Keratinocyte (primary cell): ENCODE measurements around the gene TNNI3. TPM values are rescaled to one million over a fixed set of nuclear protein-coding genes. Genes with fewer than 3 reads are reported as not detected.
"Not testable (repeated sequence)": the region's sequence is repeated elsewhere in the genome, so short reads cannot be mapped to it uniquely, and the experiment has no call there.

ENCODE experiments used
- DNase-seq: peaks from one replicate; pipeline ENCODE4 v3.0.0-alpha.2; 2011; ENCODE audit warnings: low read depth, missing footprints, low spot score
- FAIRE-seq: peaks from 2 replicates; lab custom pipeline; 2011; peaks lifted over from hg19 to GRCh38; lab: Jason Lieb, UNC
- H2AFZ ChIP-seq: 2 replicates; pipeline ENCODE4 v1.6.0; 2012; ENCODE audit warnings: low read length, control low read depth, inconsistent platforms; ENCODE audit not compliant: control insufficient read depth
- H3K27ac ChIP-seq: 2 replicates; pipeline ENCODE4 v1.5.1; 2011; ENCODE audit warnings: low read length; ENCODE audit not compliant: control insufficient read depth, insufficient read depth
- H3K27me3 ChIP-seq: 3 replicates; pipeline ENCODE4 v1.6.0; 2011; ENCODE audit warnings: low read length; ENCODE audit not compliant: control insufficient read depth, insufficient read depth; ENCODE audit errors: extremely low read depth
- H3K36me3 ChIP-seq, 2 experiments: 2 replicates in 1 of 2; 3 replicates in 1 of 2; pipeline ENCODE4 v1.5.1; 2011; ENCODE audit warnings: low read length in 2 of 2, mild to moderate bottlenecking in 1 of 2; ENCODE audit not compliant: control insufficient read depth in 2 of 2, insufficient read depth in 2 of 2; ENCODE audit errors: extremely low read depth in 1 of 2
- H3K4me1 ChIP-seq: 3 replicates; pipeline ENCODE4 v1.5.1; 2011; ENCODE audit warnings: low read length; ENCODE audit not compliant: control insufficient read depth, insufficient read depth; ENCODE audit errors: extremely low read depth
- H3K4me2 ChIP-seq: 3 replicates; pipeline ENCODE4 v1.6.0; 2011; ENCODE audit warnings: low read depth, low read length; ENCODE audit not compliant: control insufficient read depth, insufficient read depth; ENCODE audit errors: extremely low read depth
- H3K4me3 ChIP-seq, 3 experiments: fragments of 200-600 bp in 1 of 3; sonication (generic) in 1 of 3; 2 replicates in 2 of 3; 3 replicates in 1 of 3; pipeline ENCODE4 v1.5.1; 2011 to 2016; ENCODE audit warnings: low read length in 3 of 3, mild to moderate bottlenecking in 3 of 3, control low read depth in 2 of 3, inconsistent platforms in 1 of 3, low read depth in 1 of 3, mixed read lengths in 1 of 3, mixed run types in 1 of 3, moderate library complexity in 1 of 3; ENCODE audit not compliant: control insufficient read depth in 2 of 3, insufficient read depth in 2 of 3; ENCODE audit errors: extremely low read depth in 1 of 3
- H3K79me2 ChIP-seq: 2 replicates; pipeline ENCODE4 v1.6.0; 2012; ENCODE audit warnings: low read length; ENCODE audit not compliant: control insufficient read depth, insufficient read depth
- H3K9ac ChIP-seq: 3 replicates; pipeline ENCODE4 v1.6.0; 2011; ENCODE audit warnings: low read length; ENCODE audit not compliant: control insufficient read depth, insufficient read depth; ENCODE audit errors: extremely low read depth
- H3K9me1 ChIP-seq: 3 replicates; pipeline ENCODE4 v1.6.0; 2011; ENCODE audit warnings: low read length; ENCODE audit not compliant: control insufficient read depth, insufficient read depth; ENCODE audit errors: extremely low read depth
- H3K9me3 ChIP-seq: 2 replicates; pipeline ENCODE4 v1.5.1; 2012; ENCODE audit warnings: low read depth, low read length; ENCODE audit not compliant: control insufficient read depth
- H4K20me1 ChIP-seq: 3 replicates; pipeline ENCODE4 v1.6.0; 2011; ENCODE audit warnings: low read length; ENCODE audit not compliant: control insufficient read depth, insufficient read depth; ENCODE audit errors: extremely low read depth
- EZH2 ChIP-seq: IDR thresholded peaks from one replicate; pipeline ENCODE4 v1.6.1; 2012; ENCODE audit warnings: inconsistent platforms, mild to moderate bottlenecking, low read length, moderate library complexity
- dilution Hi-C: fragments of 300-500 bp; cut with MboI; formaldehyde crosslinking; loops from one replicate; pipeline ENCODE4 v1.7.0; 2020; ENCODE audit warnings: low sequenced_read_pairs; ENCODE audit not compliant: extremely low pct_ligation_motif_present
- polyA plus RNA-seq, 5 experiments: library from polyadenylated mRNA; depleted of rRNA in 3 of 5; stranded (reverse) in 3 of 5; stranded (forward) in 1 of 5; unstranded in 1 of 5; fragments of >200 nt; gene quantifications; 1 replicate in 1 of 5; 2 replicates in 3 of 5; 3 replicates in 1 of 5; pipeline versions ENCODE4 v1.2.1 to v1.2.3, GENCODE V29; 2011 to 2012; ENCODE audit warnings: missing spikeins in 2 of 5, low read depth in 1 of 5, low replicate concordance in 1 of 5
- TF ChIP-seq, protein P1 (sequence below), 3 experiments: IDR thresholded peaks in 1 of 3; conservative IDR thresholded peaks in 1 of 3; optimal IDR thresholded peaks in 1 of 3; 2 replicates in 2 of 3; 3 replicates in 1 of 3; pipeline versions ENCODE3 to v1.5.1; 2011; ENCODE audit warnings: low read length in 3 of 3, mild to moderate bottlenecking in 3 of 3, moderate library complexity in 2 of 3, control low read depth in 1 of 3, inconsistent platforms in 1 of 3; ENCODE audit not compliant: insufficient read depth in 2 of 3; ENCODE audit errors: extremely low read depth in 1 of 3

The TNNI3 gene
- polyA plus RNA-seq, 1 donor (not counting 4 experiments of a cell fraction or from before 2014, with no cell fraction given) = 4.1 TPM

- FAIRE-seq, H3K9me3 ChIP-seq, H4K20me1 ChIP-seq, H3K27me3 ChIP-seq, H3K79me2 ChIP-seq, H3K4me3 ChIP-seq, dilution Hi-C loops, H3K27ac ChIP-seq, H3K9ac ChIP-seq, H3K36me3 ChIP-seq, DNase-seq, H2AFZ ChIP-seq, H3K9me1 ChIP-seq, H3K4me1 ChIP-seq, H3K4me2 ChIP-seq: not testable (repeated sequence)
- TF ChIP-seq, protein P1, sequence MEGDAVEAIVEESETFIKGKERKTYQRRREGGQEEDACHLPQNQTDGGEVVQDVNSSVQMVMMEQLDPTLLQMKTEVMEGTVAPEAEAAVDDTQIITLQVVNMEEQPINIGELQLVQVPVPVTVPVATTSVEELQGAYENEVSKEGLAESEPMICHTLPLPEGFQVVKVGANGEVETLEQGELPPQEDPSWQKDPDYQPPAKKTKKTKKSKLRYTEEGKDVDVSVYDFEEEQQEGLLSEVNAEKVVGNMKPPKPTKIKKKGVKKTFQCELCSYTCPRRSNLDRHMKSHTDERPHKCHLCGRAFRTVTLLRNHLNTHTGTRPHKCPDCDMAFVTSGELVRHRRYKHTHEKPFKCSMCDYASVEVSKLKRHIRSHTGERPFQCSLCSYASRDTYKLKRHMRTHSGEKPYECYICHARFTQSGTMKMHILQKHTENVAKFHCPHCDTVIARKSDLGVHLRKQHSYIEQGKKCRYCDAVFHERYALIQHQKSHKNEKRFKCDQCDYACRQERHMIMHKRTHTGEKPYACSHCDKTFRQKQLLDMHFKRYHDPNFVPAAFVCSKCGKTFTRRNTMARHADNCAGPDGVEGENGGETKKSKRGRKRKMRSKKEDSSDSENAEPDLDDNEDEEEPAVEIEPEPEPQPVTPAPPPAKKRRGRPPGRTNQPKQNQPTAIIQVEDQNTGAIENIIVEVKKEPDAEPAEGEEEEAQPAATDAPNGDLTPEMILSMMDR (optimal IDR thresholded peaks at IDR 0.05 in 1 of 3, IDR thresholded peaks at IDR 0.05 in 1 of 3, conservative IDR thresholded peaks at IDR 0.05 in 1 of 3; ENCODE audit: extremely low read depth in 1 of 3, insufficient read depth in 2 of 3, low read length in 3 of 3) = peak in 2 of 3 experiments; percentile 0 to 6
Measured at GRCh38 chr19:55202199-55202598, 44.7 kb upstream of the TNNI3 start.

GRCh38 chr19:55199620-55200204 lies 42.2 kb upstream of the TNNI3 start:
- Histone ChIP-seq H2AFZ (no peak overlapping the region), H3K4me3 (no peak overlapping the region), H3K4me2 (no peak overlapping the region), H3K27ac (no peak overlapping the region), H3K9ac (no peak overlapping the region), H4K20me1 (no peaks in the 10 kb centered on the region), H3K9me1 (no peaks in the 10 kb centered on the region), H3K9me3 (no peaks in the 10 kb centered on the region), H3K36me3 (no peaks in the 10 kb centered on the region), H3K79me2 (no peaks in the 10 kb centered on the region), H3K4me1 (no peaks in the 10 kb centered on the region), H3K27me3 (no peaks in the 10 kb centered on the region)
- DNase-seq (no peak), FAIRE-seq (no peak)
- dilution Hi-C loops = no loop called here
- TF ChIP-seq EZH2 = no peak
- TF ChIP-seq, protein P1 (optimal IDR thresholded peaks at IDR 0.05 in 1 of 3, IDR thresholded peaks at IDR 0.05 in 1 of 3, conservative IDR thresholded peaks at IDR 0.05 in 1 of 3; ENCODE audit: extremely low read depth in 1 of 3, insufficient read depth in 2 of 3, low read length in 3 of 3) = no peak
